ENCODE results near the gene GNG13.
"Not testable (repeated sequence)": the region's sequence is repeated elsewhere in the genome, so short reads cannot be mapped to it uniquely, and the experiment has no call there.

Gene GNG13

DNA sequence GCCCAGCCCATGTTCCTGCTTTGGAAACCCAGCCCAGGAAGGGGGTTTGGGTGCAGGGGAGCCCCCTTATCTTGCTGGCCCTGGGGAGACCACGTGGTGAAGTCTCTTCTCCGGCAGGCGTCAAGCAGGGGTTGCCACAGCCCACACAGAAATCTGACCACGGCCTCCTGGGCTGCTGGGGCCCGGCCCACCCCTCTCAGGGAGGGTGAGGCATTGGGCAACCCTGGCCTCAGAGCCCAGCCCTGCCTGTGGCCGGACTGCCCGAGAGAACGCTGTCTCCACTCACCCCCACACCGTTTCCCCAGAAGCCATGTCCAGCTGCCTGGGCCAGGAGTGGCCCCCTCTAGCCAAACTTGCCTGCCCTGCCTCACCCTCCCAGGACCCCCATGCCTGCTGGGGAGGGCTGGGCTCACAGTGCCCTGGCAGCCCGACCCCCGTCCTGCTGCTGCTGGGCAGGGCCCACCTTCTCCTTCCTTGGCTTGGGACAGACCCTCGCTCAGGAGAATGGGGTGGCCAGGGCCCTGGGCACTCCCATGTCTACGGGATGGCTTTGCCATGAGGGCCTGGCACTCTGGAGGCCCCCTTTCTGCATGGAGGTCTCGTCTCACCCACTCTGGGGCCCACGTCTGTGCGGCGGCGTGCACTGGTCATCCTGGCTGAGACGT lies 19.1 kb downstream of the GNG13 start:
- DNase-seq (ENCODE audit: extremely low read depth in 1 of 2, low read depth in 1 of 2), result no peak

DNA sequence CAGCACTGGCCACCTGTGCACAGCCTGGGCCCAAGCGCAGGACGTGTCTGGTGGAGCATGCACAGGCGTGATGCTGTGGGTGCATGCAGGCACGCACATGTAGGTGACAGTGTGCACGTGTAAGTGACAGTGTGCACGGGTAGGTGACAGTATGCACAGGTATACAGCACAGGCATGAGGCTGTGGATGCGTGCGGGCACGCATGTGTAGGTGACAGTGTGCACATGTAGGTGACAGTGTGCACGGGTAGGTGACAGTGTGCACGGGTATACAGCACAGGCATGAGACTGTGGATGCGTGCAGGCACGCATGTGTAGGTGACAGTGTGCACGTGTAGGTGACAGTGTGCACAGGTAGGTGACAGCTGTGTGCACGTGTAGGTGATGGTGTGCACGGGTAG lies 20.2 kb downstream of the GNG13 start:
- DNase-seq (ENCODE audit: extremely low read depth in 1 of 2, low read depth in 1 of 2), result no peak

DNA sequence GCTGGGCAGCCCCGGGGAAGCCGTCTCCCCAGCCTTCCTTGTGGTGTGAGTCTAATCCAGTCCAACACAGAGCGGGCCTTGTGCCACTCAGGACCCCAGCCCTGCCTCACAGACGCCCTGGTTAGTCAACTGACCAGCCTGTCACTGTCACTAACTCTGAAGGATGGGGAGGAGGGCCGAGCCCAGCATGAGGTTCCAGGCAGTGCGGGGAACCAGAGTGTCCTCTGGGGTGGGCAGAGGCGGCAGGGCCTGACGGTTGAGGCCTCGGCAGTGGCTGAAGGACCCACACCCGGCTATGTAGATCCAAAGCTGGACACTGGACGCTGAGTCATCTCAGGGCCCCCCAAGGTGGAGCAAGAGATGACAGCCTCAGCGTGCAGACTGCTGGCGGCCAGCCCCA lies 21.0 kb downstream of the GNG13 start:
- DNase-seq (ENCODE audit: extremely low read depth in 1 of 2, low read depth in 1 of 2), result no peak

DNA sequence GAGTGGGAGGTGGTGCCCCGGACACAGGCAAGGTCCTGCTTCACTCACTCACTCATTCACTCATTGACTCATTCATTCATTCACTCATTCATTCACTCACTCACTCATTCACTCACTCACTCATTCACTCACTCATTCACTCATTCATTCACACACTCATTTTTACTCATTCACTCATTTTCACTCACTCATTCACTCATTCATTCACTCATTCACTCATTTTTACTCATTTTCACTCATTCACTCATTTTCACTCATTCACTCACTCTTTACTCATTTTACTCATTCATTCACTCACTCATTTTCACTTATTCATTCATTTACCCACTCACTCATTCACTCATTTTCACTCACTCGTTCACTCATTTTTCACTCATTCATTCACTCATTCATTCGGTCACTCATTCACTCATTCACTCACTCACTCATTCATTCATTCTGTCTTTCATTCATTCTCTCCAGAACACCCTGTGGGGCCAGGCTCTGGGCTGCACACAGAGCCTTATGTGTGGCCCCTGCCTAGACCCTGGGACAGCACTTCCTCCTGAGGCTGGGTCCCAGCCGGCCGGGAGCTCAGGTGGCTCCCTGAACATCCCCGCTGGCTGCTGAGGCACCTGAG lies 21.5 kb downstream of the GNG13 start:
- no peak for DNase-seq (ENCODE audit: extremely low read depth in 1 of 2, low read depth in 1 of 2)

DNA sequence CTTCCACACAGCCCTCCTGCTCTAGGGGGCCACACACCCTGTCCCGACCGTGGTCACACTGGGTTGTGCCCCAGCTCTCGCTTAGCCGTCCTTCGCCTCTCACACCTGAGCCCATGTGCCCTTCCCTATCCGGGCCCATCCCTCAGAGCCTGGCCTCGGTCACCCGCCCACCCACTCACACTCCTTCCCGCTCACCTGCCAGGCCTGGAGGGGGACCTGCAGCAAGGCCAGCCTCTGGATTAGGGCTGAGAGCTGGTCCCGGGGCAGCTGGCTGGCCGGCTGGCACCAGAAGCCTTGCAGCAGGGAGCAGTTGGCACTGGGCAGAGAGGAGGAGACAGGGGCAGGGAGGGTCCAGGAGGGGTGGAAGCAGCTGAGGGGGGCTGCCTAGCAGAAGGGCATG lies 22.1 kb downstream of the GNG13 start:
- no peak for DNase-seq (ENCODE audit: extremely low read depth in 1 of 2, low read depth in 1 of 2)

DNA sequence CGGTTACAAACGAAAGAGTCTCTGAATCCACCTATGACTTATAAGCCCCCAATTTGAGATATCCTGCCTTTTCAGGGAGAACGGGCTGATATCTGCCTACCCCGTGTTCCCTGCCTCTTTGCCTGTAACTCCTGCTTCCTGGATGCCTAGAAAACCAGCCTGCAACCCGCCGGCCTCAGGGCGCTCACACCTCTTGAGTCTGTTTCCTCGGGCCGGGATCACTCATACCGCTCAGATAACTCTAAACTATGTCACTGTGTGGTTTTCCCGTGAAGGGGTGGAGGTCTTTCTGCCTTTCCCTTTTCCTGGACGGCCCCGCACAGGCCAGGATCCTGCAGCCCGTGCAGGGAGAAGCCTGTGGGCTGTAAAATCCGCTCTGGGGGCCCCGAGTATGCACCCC lies 22.7 kb downstream of the GNG13 start:
- DNase-seq (ENCODE audit: extremely low read depth in 1 of 2, low read depth in 1 of 2), result no peak

DNA sequence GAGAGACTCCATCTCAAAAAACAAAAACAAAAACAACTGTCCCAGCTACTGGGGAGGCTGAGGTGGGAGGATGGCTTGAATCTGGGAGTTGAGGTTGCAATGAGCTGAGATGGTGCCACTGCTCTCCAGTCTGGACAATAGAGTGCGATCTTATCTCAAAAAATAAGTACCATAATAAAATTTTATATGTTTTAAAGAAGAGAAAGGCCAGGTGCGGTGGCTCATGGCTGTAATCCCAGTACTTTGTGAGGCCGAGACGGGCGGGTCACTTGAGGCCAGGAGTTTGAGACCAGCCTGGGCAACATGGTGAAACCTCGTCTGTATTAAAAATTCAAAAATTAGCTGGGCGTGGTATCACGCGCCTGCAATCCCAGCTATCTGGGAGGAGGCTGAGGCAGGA lies 23.7 kb downstream of the GNG13 start:
- no peak for DNase-seq (ENCODE audit: extremely low read depth in 1 of 2, low read depth in 1 of 2)

DNA sequence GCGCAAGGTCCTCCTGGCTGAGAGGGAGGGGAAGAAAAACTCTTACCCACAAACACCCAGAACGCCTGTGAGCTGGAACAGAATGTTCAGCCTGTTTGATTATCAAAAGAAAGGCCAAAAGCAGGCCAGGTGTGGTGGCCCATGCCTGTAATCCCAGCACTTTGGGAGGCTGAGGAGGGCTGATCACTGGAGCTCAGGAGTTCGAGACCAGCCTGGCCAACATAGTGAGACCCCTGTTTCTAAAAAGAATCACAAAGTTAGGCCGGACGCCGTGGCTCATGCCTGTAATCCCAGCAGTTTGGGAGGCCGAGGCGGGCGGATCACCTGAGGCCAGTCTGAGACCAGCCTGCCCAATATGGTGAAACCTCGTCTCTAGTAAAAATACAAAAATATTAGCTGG lies 24.2 kb downstream of the GNG13 start:
- DNase-seq (ENCODE audit: extremely low read depth in 1 of 2, low read depth in 1 of 2), result not testable (repeated sequence)

DNA sequence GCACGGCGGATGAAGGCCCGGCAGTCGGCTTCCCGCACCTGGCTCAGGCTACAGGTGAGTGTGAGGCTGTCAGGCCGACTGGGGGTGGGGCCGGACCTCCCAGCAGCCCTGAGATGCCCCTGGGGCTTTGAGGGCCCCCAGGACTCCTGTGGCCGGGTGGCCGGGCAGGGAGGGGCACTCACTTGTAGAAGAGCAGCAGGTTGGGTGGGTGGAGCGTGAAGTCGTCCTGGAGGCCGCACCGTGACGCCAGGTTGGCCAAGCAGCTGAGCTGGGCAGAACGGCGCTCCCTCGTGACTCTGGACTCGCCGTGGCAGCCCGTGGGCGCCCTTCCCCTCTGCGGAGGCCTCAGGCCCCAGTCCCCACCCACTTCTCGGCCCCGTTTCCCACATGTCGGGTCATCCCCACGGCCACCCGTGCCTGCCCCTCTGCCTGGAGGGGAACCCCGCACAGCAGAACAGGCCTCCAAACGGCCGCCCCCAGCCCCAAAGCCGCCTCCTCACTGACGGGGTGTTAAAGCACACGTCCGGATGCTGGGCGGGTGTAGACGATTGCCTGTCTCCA lies 25.2 kb downstream of the GNG13 start:
- DNase-seq (ENCODE audit: extremely low read depth in 1 of 2, low read depth in 1 of 2), result no peak

DNA sequence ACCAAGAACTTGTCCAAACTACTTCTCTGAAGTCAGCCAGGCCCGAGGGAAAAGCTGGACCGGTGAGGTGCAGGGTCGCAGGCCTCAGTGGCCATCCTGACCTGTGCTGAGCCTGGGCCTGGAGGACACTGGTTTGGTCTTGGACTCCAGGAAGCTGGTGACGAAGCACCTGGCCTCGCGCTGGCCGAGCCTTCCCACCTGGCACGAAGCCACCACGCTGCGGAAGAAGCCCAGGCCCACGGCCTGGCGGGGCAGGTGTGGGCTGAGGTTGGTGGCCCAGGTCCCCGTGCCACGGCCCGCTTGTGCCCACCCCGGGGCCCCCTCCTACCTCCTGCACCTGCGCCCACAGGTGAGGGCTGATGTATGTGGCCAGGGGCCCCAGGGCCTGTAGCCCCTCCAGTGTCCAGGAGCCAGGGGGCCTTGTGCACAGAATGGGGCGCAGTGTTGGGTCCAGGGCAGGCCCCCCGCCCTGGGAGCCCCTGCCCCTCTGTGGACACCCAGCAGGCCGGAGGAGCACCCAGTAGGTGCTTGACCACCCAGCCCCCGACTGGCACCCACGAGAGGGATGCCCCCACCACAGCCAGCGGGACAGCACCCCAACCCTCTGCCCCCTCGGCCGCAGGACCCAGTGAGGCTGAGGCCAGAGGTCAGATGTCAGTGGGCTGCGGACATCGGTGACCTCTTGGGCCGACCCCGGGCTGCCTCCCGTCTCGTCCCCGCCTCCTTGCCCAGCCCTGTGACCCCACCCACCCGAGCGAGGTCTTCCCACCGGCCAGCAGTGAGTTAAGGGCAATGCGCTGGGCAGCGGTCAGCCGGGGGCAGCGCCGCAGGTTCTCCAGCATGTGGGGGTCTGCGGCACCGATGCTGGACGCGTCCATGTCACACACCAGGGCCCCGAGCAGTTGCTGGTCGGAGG lies 26.2 kb downstream of the GNG13 start:
- no peak for DNase-seq (ENCODE audit: extremely low read depth in 1 of 2, low read depth in 1 of 2)

DNA sequence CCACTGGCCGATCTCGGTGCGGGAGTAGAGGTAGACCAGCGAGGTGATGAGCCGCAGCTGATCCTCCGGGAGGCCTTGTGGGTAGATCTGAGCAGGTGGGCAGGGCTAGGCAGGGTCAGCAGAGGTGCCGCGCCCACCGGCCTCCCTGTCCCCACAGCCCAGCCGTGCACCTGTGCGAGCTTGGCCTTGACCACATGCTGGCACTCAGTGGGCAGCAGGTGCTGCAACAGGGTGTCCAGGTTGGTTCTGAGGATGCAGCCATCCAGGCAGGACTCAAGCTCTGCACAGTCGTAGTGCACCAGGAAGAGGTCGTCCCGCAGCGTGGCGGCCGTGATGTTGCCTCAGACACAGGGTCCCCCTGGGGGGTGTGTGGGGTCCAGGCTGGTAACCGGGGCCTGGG lies 27.6 kb downstream of the GNG13 start:
- DNase-seq (ENCODE audit: extremely low read depth in 1 of 2, low read depth in 1 of 2), result no peak

DNA sequence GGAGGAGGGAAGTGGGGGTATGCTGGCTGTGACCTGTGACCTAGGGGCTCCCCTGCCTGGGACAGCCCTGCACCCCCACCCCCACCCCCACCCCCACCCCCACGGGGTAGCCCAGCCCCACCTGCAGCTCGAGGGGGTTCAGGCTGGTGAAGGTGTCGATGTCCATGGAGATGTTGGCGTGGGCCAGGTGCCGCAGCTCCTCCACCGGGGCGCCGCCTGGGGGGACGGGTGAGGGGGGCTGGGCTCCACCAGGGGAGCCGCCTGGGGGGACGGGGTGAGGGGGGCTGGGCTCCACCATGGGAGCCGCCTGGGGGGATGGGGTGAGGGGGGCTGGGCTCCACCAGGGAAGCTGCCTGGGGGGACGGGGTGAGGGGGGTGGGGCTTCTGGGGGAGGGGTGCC lies 30.1 kb downstream of the GNG13 start:
- DNase-seq (ENCODE audit: extremely low read depth in 1 of 2, low read depth in 1 of 2), result no peak

DNA sequence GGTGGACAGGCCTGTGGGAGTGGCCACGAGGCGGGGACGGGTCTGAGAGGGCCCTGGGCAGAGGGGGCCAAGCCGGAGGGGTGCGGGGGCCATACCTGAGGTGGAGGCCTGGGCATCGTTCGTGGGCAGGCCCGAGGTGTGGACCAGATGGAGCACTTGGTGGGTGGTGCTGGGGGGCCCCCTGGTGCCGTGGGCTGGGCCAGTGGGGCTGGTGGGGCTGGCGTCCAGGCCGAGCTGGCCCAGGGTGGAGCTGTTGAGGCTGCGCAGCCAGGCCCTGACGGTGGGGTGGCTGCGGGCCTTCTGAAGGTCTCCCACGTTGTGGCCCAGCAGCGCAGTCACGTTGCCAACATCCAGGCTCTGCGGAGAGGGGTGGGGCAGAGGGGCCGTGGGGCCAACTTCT lies 30.6 kb downstream of the GNG13 start:
- no peak for DNase-seq (ENCODE audit: extremely low read depth in 1 of 2, low read depth in 1 of 2)

DNA sequence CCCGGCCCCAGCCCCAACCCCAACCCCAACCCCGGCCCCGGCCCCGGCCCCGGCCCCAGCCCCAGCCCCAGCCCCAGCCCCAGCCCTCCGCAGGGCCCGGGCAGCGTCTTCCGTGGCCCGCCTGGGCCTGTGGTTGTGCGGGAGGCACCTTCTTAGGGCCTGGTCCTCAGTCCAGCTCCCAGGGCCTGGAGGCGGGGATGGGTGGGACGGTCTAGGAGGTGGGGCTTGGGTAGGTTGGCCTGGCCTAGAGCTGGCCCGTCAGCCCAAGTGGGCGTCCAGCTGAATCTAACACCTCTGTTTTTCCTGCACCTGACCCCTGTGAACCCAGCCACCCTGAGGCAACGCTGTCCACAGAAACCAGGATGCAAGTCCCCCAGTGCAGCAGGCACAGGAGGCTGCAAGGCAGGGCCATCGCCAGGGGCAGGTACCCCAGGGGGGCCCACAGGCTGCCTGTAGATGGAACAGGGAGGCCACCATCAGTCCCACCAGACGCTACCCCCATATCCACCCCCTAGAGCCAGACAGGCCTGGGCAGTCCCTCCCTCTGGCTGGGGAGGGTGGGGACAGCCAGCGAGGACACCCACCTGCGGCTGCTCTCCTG lies 31.2 kb downstream of the GNG13 start:
- no peak for DNase-seq (ENCODE audit: extremely low read depth in 1 of 2, low read depth in 1 of 2)

DNA sequence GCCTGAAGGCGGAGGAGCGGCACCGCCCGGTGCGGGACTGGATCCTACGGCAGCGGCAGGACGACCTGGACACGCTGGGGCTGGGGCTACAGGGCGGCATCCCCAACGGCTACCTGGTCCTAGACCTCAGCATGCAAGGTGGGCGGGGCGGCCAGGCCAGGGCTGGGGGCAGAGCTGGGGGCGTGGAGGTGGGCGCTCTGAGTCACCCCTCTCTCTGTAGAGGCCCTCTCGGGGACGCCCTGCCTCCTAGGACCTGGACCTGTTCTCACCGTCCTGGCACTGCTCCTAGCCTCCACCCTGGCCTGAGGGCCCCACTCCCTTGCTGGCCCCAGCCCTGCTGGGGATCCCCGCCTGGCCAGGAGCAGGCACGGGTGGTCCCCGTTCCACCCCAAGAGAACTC lies 32.1 kb downstream of the GNG13 start:
- no peak for DNase-seq (ENCODE audit: extremely low read depth in 1 of 2, low read depth in 1 of 2)

DNA sequence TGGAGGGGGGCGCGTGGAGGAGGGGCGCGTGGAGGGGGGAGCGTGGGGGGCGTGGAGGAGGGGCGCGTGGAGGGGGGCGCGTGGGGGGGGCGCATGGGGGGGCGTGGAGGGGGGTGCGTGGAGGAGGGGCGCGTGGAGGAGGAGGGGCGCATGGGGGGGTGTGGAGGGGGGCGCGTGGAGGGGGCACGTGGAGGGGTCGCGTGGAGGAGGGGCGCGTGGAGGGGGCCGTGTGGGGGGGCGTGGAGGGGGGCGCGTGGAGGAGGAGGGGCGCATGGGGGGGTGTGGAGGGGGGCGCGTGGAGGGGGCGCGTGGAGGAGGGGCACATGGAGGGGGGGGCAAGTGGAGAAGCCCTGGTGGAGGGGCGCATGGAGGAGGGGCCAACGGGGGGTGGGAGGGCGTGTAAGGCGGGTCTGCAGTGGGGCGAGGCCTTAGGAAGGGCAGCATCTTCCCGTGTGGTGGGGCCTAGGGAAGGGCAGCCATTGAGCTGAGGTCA lies 32.7 kb downstream of the GNG13 start:
- DNase-seq (ENCODE audit: extremely low read depth in 1 of 2, low read depth in 1 of 2), result no peak

DNA sequence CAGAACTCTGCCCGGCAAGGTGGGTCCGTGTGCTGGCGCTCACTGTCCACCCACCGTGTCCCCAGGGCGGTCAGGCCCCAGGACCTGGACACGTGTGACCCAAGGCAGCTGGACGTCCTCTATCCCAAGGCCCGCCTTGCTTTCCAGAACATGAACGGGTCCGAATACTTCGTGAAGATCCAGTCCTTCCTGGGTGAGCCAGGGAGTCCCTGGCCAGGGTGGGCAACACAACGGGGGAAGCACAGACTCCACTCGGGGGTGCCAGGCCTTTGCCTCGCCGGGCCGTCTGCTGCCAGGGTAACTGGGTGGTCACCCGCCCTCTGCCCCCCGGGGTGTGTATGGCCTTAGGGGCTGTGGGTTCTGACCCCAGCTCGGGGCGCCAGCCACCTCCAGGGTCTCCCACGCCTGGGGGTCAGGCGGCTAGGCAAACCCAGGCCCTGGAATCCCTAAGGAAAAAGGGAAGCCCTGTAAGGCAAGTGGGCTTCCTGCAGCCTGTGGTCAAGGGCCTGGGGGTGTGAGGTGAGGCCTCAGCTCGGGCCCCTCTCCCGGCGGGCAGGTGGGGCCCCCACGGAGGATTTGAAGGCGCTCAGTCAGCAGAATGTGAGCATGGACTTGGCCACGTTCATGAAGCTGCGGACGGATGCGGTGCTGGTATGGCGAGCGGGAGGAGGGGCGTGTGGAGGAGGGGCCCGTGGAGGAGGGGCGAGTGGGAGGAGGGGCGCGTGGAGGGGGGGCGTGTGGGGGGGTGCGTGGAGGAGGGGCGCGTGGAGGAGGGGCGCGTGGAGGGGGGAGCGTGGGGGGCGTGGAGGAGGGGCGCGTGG lies 33.5 kb downstream of the GNG13 start:
- no peak for DNase-seq (ENCODE audit: extremely low read depth in 1 of 2, low read depth in 1 of 2)

DNA sequence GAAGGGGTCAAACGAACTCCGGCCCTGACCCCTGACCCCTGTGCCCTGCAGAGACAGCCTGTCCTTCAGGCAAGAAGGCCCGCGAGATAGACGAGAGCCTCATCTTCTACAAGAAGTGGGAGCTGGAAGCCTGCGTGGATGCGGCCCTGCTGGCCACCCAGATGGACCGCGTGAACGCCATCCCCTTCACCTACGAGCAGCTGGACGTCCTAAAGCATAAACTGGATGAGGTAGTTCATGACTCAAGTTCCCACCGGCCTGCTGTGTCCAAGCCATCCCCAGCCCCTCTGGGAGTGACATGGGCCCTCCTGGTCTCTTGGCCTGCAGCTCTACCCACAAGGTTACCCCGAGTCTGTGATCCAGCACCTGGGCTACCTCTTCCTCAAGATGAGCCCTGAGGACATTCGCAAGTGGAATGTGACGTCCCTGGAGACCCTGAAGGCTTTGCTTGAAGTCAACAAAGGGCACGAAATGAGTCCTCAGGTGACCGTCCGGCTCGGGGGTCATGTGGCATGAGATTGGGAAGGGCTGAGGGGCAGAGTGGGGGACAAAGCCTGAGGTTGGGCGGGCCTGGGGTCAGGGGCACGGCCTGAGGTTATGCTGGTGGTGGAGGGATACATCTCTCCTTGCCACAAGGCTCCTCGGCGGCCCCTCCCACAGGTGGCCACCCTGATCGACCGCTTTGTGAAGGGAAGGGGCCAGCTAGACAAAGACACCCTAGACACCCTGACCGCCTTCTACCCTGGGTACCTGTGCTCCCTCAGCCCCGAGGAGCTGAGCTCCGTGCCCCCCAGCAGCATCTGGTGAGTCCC lies 34.3 kb downstream of the GNG13 start:
- DNase-seq (ENCODE audit: extremely low read depth in 1 of 2, low read depth in 1 of 2), result no peak

DNA sequence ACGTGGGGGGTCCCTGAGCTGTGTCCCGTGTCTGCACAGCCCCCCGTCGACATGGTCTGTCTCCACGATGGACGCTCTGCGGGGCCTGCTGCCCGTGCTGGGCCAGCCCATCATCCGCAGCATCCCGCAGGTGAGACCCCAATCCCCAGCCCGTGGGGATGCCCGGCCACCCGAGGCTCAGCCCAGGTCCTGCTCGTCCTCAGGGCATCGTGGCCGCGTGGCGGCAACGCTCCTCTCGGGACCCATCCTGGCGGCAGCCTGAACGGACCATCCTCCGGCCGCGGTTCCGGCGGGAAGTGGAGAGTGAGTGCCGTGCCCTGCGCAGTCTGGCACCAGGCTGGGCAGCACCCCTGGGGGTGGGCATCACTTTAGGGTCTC lies 35.1 kb downstream of the GNG13 start:
- no peak for DNase-seq (ENCODE audit: extremely low read depth in 1 of 2, low read depth in 1 of 2)

Measured in activated CD8-positive, alpha-beta memory T cell treated with anti-CD3 and anti-CD28 coated beads for 1 hour (primary cell).